ENCODE results near the gene TAF15.

GRCh38 chr17:35846055-35846809 is 36.9 kb downstream of the TAF15 start:
- TF ChIP-seq CTCF (IDR thresholded peaks at IDR 0.05 in 2 of 3, conservative IDR thresholded peaks at IDR 0.05 in 1 of 3; ENCODE audit: control insufficient read depth in 2 of 3, extremely low read depth in 1 of 3, insufficient read depth in 1 of 3, low read depth in 3 of 3, low read length in 3 of 3): no peak
- no peak for TF ChIP-seq ZBED1 (IDR thresholded peaks at IDR 0.05; ENCODE audit: borderline replicate concordance)
- TF ChIP-seq ATF2 (IDR thresholded peaks at IDR 0.05; ENCODE audit: low read length): no peak
- no peak for TF ChIP-seq NBN (IDR thresholded peaks at IDR 0.05)
- TF ChIP-seq SREBF2 (IDR thresholded peaks at IDR 0.05; ENCODE audit: low read length): no peak

Measured in GM12878 (cell line).